ENCODE measurements around the gene GRIP2.

The GRIP2 gene

DNA sequence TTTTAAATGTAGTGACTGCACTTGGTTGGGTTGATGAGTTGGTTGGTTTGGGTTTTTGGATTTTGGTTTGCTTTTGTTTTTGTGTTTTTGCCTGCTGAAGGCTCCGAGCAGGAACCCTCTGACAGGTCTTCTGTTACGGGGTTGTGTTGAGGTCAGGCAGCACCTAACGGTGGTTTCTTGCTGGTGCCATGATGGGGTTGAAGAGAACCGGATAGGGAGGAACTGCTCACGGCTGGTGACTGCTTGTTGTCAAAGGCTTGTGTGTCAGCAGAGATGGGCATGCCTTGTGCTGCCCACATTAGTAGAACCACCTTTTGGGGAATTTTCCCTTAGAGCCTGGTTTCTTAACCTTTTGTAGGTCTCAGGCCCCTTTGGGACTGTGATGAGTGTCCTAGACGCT, 95.8 kb downstream of the GRIP2 start:
- TF ChIP-seq, protein P1, sequence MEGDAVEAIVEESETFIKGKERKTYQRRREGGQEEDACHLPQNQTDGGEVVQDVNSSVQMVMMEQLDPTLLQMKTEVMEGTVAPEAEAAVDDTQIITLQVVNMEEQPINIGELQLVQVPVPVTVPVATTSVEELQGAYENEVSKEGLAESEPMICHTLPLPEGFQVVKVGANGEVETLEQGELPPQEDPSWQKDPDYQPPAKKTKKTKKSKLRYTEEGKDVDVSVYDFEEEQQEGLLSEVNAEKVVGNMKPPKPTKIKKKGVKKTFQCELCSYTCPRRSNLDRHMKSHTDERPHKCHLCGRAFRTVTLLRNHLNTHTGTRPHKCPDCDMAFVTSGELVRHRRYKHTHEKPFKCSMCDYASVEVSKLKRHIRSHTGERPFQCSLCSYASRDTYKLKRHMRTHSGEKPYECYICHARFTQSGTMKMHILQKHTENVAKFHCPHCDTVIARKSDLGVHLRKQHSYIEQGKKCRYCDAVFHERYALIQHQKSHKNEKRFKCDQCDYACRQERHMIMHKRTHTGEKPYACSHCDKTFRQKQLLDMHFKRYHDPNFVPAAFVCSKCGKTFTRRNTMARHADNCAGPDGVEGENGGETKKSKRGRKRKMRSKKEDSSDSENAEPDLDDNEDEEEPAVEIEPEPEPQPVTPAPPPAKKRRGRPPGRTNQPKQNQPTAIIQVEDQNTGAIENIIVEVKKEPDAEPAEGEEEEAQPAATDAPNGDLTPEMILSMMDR (IDR thresholded peaks at IDR 0.05), result no peak

DNA sequence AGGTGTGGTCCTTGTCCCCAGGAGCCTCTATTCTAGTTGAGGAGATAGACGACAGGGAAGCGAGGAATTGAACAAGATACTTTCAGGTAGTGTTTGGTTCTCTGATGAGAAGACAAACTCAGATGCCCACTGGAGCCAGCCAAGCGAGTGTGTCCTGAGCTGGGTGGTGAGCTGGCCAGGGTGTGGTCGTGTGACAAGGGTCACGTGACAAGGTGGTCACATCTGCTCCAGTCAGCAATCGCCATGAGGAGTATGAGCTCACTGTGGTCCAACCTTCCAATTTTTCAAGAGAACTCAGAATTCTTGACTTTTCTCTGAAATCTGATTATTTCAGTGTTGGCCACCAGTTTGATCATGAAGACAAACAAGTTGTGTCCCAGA, 98.2 kb downstream of the GRIP2 start:
- TF ChIP-seq, protein P1 (IDR thresholded peaks at IDR 0.05), result no peak

DNA sequence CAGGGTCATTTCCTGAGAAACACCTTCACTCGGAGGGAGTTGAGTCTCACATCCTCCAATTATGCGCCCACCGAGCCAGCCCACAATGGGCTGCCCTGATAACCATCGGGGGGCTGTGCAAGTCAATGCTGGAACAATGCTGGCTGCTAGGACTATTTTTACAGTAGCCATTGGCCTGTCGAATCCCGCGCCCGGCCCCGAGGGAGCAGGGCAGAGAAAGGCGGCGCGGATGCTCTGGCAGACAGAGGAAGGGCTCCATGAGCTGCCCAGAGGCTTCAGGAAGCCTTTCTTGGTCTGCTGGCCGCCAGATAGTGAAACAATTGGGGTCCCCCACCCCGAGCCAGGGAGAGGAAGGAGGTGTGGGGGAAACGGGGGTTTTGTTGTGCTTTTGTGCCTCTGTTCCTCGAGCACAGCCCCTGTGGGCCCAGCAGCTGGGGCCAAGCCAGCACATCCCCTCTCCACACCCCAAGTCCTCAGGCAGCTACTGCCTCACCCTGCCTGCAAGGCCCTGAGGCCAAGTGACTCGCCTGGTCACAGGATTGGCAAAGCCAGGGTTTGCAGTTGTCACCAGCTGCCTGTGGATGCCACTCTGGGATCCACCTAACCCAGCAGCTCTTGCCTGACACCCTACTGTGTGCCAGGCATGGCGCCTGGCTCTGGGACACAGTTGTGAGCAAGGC, 98.8 kb downstream of the GRIP2 start:
- TF ChIP-seq, protein P1 (IDR thresholded peaks at IDR 0.05), result no peak

DNA sequence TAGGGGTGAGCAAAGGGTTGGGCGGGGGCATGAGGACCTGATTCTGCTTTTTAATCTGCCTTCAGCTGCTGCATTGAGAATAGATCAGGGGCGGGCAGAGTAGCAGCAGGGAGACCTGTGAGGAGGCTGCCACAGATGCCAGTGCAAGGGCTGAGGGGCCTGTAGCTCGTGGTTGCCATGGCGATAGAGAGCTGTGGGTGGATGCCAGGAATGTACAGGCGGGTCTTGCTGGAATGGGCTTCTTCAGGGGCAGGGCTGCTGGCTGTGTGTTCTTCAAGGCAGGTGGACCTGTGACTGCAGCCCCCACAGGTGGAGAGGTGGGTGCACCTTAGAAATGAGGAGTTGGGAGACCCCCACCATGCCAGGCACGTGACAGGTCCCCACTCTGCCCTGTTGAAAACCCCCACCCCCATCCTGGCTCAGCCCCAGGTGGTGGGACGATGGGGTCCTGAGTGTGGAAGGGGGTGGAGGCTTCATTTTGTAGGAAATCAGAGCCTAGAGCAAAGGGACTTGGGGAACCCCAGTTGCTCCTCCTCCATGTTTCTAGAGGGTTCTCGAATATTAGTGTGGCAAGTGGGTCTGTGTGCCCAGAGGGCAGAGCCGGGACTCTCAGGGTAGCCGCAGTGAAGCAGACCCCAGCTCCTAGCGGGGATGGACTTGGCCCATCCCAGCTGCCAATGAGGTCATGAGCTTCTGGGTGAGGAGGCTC, 99.5 kb downstream of the GRIP2 start:
- TF ChIP-seq, protein P1 (IDR thresholded peaks at IDR 0.05), result no peak

DNA sequence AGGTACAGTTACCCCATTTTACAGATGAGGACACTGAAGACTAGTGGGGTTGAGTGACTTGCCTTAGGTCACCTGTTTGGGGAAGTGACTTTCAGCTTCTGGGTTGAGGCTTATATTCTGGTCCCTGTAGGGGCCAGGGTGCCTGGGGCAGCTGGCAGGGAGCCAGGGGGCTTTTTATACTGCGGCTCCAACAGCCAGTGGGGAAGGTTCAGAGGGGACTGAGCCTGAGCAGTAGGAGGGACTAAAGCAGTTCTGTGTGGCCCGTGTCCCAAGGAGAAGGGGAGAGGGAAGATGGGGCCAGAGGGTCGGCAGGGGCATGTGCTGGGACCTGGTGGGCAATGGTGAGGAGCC, 100.0 kb downstream of the GRIP2 start:
- TF ChIP-seq, protein P1 (IDR thresholded peaks at IDR 0.05), result no peak

DNA sequence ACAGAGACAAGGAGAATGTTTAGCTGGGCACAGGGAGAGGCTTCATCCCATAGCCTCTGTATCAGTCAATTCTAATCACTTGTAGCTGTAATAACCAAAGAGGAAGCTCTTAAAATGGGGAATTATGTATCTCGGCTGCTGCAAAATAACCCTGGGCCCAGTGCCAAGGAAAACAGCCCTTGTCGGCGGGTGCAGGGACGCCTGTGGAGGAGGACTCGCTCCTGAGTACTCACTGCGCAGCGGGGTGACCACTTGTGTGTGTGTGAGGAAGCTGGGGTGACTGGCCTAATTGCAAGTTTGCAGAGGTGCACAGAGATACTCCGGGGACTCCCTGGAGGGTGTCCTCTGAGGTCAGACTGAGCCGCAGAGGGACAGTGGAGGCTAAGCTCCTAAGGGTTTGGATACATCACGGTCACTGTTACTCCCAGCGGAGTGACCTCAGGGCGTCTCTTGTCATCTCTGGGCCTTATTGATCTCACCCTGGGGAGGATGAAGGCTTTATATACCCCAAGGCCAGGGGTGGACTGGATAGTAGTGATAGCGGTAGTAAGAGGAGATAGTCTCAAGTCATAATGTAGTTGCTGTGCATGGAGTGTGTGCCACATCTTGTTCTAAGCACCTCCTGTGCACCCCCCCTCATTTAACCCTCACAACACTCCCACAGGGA, 100.5 kb downstream of the GRIP2 start:
- TF ChIP-seq, protein P1 (IDR thresholded peaks at IDR 0.05), result no peak
